Measurements from ENCODE around the gene LRRN3. TPM values are rescaled to one million over a fixed set of nuclear protein-coding genes. Genes with fewer than 3 reads are reported as not detected.

LRRN3 gene
- total RNA-seq, 2 experiments from 2014 or later: 32.5 to 34.8 TPM

- Mint-ChIP-seq H3K4me3 (peak overlapping the region; percentile 96), H3K9me3 (peaks cover 1% of the 10 kb centered on the region), H3K4me1 (ENCODE audit: low read depth) (peaks cover 59% of the 10 kb centered on the region), H3K27ac (peak overlapping the region; percentile 94), H3K27me3 (no peaks in the 10 kb centered on the region), H3K36me3 (ENCODE audit: low read depth) (peaks cover 65% of the 10 kb centered on the region)
- no peak for TF ChIP-seq CTCF (IDR thresholded peaks at IDR 0.05)
- intact Hi-C loops (cut with micrococcal nuclease): loop anchor here (10.0 kb wide), 1 partner anchor 638 kb away; no protein-coding TSS in a partner anchor
- CTCF ChIA-PET: interaction anchor here (0.7 to 2.9 kb wide), 3 partner anchors 98 to 506 kb away, joined by 3 to 10 read pairs (median 3); no protein-coding TSS in a partner anchor
- ATAC-seq (no peak), DNase-seq (no peak)
- POLR2A ChIA-PET: no interaction called here
These were observed 6.1 kb downstream of the LRRN3 start for GRCh38 chr7:111096997-111097396.

GRCh38 chr7:111098011-111098925 lies 7.3 kb downstream of the LRRN3 start:
- CTCF ChIA-PET: interaction anchor here (0.8 to 2.9 kb wide), 29 partner anchors 9 to 1009 kb away, joined by 3 to 17 read pairs (median 4); no protein-coding TSS in a partner anchor
- ATAC-seq: peak; percentile 79
- DNase-seq: peak; percentile 76
- POLR2A ChIA-PET: interaction anchor here (0.6 to 1.0 kb wide), 2 partner anchors 14 to 66 kb away, joined by 3 read pairs; no protein-coding TSS in a partner anchor
- intact Hi-C loops (cut with micrococcal nuclease): loop anchor here (10.0 kb wide), 1 partner anchor 637 kb away; no protein-coding TSS in a partner anchor
- H3K9me3 Mint-ChIP-seq: peaks cover 1% of the 10 kb centered on the region
- peak overlapping the region; percentile 66 for H3K4me3 Mint-ChIP-seq
- H3K27ac Mint-ChIP-seq: peak overlapping the region; percentile 94
- H3K27me3 Mint-ChIP-seq: no peaks in the 10 kb centered on the region
- H3K4me1 Mint-ChIP-seq (ENCODE audit: low read depth): peaks cover 66% of the 10 kb centered on the region
- H3K36me3 Mint-ChIP-seq (ENCODE audit: low read depth): peaks cover 64% of the 10 kb centered on the region
- TF ChIP-seq CTCF (IDR thresholded peaks at IDR 0.05): peak; percentile 73

GRCh38 chr7:111098926-111099250 lies 8.0 kb downstream of the LRRN3 start:
- ChIA-PET POLR2A (interaction anchor here (0.6 to 1.2 kb wide), 3 partner anchors 14 to 253 kb away, joined by 3 read pairs; no protein-coding TSS in a partner anchor), CTCF (interaction anchor here (0.8 to 2.9 kb wide), 28 partner anchors 9 to 1010 kb away, joined by 3 to 17 read pairs (median 4); no protein-coding TSS in a partner anchor)
- TF ChIP-seq CTCF (IDR thresholded peaks at IDR 0.05): no peak
- Mint-ChIP-seq H3K27me3 (no peaks in the 10 kb centered on the region), H3K4me1 (ENCODE audit: low read depth) (peaks cover 69% of the 10 kb centered on the region), H3K9me3 (peaks cover 1% of the 10 kb centered on the region), H3K4me3 (peak overlapping the region; percentile 66), H3K27ac (peak overlapping the region; percentile 94), H3K36me3 (ENCODE audit: low read depth) (peaks cover 63% of the 10 kb centered on the region)
- DNase-seq: no peak
- intact Hi-C loops (cut with micrococcal nuclease): loop anchor here (10.0 kb wide), 1 partner anchor 636 kb away; no protein-coding TSS in a partner anchor
- ATAC-seq: no peak

- no peak for TF ChIP-seq CTCF (IDR thresholded peaks at IDR 0.05)
- POLR2A ChIA-PET: no interaction called here
- ATAC-seq: no peak
- DNase-seq: no peak
- intact Hi-C loops (cut with micrococcal nuclease): no loop called here
- Mint-ChIP-seq H3K4me1 (ENCODE audit: low read depth) (peaks cover 73% of the 10 kb centered on the region), H3K9me3 (peaks cover 1% of the 10 kb centered on the region), H3K36me3 (ENCODE audit: low read depth) (peaks cover 61% of the 10 kb centered on the region), H3K4me3 (no peak overlapping the region), H3K27ac (peak overlapping the region; percentile 31), H3K27me3 (no peaks in the 10 kb centered on the region)
- CTCF ChIA-PET: no interaction called here
These were observed 11.1 kb downstream of the LRRN3 start for GRCh38 chr7:111101856-111102646.

Measured in activated CD8-positive, alpha-beta T cell treated with anti-CD3 and anti-CD28 coated beads for 36 hours (primary cell).